Prostate gland (tissue), 2 donors: ENCODE data around the gene MRPS25.

Experiments
- POLR2A ChIP-seq: fragments of 450-650 bp; IDR thresholded peaks from one replicate; pipeline ENCODE4 v1.6.1; 2016; ENCODE audit warnings: antibody characterized with exemption, mild to moderate bottlenecking
- POLR2AphosphoS5 ChIP-seq: sonication (generic); formaldehyde crosslinking; IDR thresholded peaks from one replicate; pipeline ENCODE4 v1.6.1; 2017; ENCODE audit warnings: antibody characterized with exemption
- TF ChIP-seq, protein P1 (sequence below), 4 experiments: fragments of 200-600 bp in 2 of 4; fragments of 450-650 bp in 2 of 4; sonication (generic) in 2 of 4; IDR thresholded peaks; 1 replicate in 3 of 4; 2 replicates in 1 of 4; pipeline ENCODE4 v1.5.1; 2016 to 2019; ENCODE audit warnings: antibody characterized with exemption in 4 of 4, mild to moderate bottlenecking in 2 of 4, moderate library complexity in 2 of 4

GRCh38 chr3:15041950-15042349, 23.2 kb downstream of the MRPS25 start:
- TF ChIP-seq, protein P1, sequence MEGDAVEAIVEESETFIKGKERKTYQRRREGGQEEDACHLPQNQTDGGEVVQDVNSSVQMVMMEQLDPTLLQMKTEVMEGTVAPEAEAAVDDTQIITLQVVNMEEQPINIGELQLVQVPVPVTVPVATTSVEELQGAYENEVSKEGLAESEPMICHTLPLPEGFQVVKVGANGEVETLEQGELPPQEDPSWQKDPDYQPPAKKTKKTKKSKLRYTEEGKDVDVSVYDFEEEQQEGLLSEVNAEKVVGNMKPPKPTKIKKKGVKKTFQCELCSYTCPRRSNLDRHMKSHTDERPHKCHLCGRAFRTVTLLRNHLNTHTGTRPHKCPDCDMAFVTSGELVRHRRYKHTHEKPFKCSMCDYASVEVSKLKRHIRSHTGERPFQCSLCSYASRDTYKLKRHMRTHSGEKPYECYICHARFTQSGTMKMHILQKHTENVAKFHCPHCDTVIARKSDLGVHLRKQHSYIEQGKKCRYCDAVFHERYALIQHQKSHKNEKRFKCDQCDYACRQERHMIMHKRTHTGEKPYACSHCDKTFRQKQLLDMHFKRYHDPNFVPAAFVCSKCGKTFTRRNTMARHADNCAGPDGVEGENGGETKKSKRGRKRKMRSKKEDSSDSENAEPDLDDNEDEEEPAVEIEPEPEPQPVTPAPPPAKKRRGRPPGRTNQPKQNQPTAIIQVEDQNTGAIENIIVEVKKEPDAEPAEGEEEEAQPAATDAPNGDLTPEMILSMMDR (IDR thresholded peaks at IDR 0.05) = no peak
- TF ChIP-seq POLR2A (no peak), POLR2AphosphoS5 (no peak)
